ENCODE data around the gene GIGYF1. TPM values are rescaled to one million over a fixed set of nuclear protein-coding genes. Genes with fewer than 3 reads are reported as not detected.
"Not testable (repeated sequence)": the region's sequence is repeated elsewhere in the genome, so short reads cannot be mapped to it uniquely, and the experiment has no call there.

GIGYF1 gene
- total RNA-seq, 1 donor, result 29.3 TPM

DNA sequence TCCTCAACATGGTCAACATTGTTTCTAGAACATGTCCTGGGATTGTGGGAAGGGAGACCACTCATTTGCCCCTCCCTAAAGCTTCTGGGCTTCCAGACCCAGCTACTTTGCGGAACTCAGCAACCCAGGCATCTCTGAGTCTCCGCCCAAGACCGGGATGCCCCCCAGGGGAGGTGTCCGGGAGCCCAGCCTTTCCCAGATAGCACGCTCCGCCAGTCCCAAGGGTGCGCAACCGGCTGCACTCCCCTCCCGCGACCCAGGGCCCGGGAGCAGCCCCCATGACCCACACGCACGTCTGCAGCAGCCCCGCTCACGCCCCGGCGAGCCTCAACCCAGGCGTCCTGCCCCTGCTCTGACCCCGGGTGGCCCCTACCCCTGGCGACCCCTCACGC is 26.2 kb upstream of the GIGYF1 start, which contains the start of gene EPO:
Gene EPO, plus strand, starts transcription at position 190 of the 392 bp plus-strand sequence. CDS start 513 bp downstream, outside the sequence.
- Histone ChIP-seq H3K4me3 (ENCODE audit: insufficient read depth, low read length) (no peak within 1 kb of the TSS), H3K27ac (ENCODE audit: low read depth, low read length) (no peak within 1 kb of the TSS), H3K79me2 (ENCODE audit: insufficient read depth, low read length) (no peaks in the 10 kb centered on the region), H3K36me3 (ENCODE audit: insufficient read depth, low read length) (no peaks in the 10 kb centered on the region), H3K4me2 (ENCODE audit: insufficient read depth, low read length) (no peak within 1 kb of the TSS), H3K4me1 (ENCODE audit: insufficient read depth, low read length) (no peaks in the 10 kb centered on the region), H3K27me3 (ENCODE audit: insufficient read depth, low read length) (peaks cover 50% of the 10 kb centered on the region), H2AFZ (ENCODE audit: low read length) (no peak within 1 kb of the TSS), H4K20me1 (ENCODE audit: insufficient read depth, low read length) (peaks cover 3% of the 10 kb centered on the region), H3K9me3 (ENCODE audit: low read depth, low read length) (no peaks in the 10 kb centered on the region)
- DNase-seq (ENCODE audit: insufficient read length, low spot score, missing footprints), result no peak
- TF ChIP-seq, protein P1, sequence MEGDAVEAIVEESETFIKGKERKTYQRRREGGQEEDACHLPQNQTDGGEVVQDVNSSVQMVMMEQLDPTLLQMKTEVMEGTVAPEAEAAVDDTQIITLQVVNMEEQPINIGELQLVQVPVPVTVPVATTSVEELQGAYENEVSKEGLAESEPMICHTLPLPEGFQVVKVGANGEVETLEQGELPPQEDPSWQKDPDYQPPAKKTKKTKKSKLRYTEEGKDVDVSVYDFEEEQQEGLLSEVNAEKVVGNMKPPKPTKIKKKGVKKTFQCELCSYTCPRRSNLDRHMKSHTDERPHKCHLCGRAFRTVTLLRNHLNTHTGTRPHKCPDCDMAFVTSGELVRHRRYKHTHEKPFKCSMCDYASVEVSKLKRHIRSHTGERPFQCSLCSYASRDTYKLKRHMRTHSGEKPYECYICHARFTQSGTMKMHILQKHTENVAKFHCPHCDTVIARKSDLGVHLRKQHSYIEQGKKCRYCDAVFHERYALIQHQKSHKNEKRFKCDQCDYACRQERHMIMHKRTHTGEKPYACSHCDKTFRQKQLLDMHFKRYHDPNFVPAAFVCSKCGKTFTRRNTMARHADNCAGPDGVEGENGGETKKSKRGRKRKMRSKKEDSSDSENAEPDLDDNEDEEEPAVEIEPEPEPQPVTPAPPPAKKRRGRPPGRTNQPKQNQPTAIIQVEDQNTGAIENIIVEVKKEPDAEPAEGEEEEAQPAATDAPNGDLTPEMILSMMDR (IDR thresholded peaks at IDR 0.05; ENCODE audit: extremely low read depth, low read depth, low read length), result no peak

DNA sequence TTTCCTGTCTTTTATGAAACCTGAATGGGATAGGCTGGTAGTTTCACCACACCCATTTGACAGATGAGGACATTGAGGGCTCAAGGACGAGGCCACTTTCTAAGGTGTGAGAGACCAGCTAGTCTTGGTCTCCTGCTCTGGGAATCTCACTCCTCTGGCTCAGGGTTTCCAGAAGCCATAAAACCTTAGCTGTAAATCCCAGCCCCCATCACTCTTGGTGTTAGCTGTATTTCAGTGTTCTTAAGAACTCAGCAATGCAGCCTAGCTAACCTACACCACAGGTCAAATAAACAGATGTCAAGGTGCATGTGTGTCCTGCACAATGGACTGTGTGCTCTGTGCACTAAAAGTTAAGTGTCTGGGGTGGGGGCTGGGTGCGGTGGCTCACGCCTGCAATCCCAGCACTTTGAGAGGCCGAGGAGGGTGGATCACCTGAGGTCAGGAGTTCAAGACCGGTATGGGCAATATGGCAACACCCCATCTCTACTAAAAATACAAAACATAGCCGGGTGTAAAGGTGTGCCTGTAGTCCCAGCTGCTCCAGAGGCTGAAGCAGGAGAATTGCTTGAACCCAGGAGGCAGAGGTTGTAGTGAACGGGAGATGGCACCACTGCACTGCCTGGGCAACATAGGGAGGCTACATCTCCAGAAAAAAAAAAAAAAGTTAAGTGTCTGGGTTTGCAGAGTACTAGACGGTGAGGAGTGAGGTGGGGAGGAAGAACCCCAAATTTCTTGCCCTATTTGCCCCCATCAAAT is 25.7 kb upstream of the GIGYF1 start:
- Histone ChIP-seq H2AFZ (ENCODE audit: low read length) (no peak overlapping the region), H3K4me1 (ENCODE audit: insufficient read depth, low read length) (no peaks in the 10 kb centered on the region), H3K27ac (ENCODE audit: low read depth, low read length) (no peak overlapping the region), H4K20me1 (ENCODE audit: insufficient read depth, low read length) (peaks cover 3% of the 10 kb centered on the region), H3K36me3 (ENCODE audit: insufficient read depth, low read length) (no peaks in the 10 kb centered on the region), H3K9me3 (ENCODE audit: low read depth, low read length) (no peaks in the 10 kb centered on the region), H3K4me3 (ENCODE audit: insufficient read depth, low read length) (no peak overlapping the region), H3K79me2 (ENCODE audit: insufficient read depth, low read length) (no peaks in the 10 kb centered on the region), H3K27me3 (ENCODE audit: insufficient read depth, low read length) (peaks cover 50% of the 10 kb centered on the region), H3K4me2 (ENCODE audit: insufficient read depth, low read length) (no peak overlapping the region)
- peak; percentile 85 for DNase-seq (ENCODE audit: insufficient read length, low spot score, missing footprints)
- TF ChIP-seq, protein P1 (IDR thresholded peaks at IDR 0.05; ENCODE audit: extremely low read depth, low read depth, low read length), result peak; percentile 42

DNA sequence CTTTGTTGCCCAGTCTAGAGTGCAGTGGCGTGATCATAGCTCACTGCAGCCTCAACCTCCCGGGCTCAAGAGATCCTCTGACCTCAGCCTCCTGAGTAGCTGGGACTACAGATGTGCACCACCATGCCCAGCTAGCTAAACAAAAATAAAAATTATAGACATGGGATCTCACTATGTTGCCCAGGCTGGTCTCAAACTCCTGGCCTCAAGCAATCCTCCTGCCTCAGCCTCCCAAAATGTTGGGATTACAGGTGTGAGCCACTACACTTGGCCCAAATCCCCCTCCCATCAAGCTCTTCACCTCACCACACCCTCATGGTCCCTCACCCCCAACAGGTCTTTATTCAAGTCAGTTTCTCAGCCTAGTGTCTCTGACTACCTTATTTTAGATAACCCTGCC is 23.0 kb upstream of the GIGYF1 start:
- H3K4me3 ChIP-seq (ENCODE audit: insufficient read depth, low read length); H3K9me3 ChIP-seq (ENCODE audit: low read depth, low read length); H3K36me3 ChIP-seq (ENCODE audit: insufficient read depth, low read length); H3K4me1 ChIP-seq (ENCODE audit: insufficient read depth, low read length); H3K27ac ChIP-seq (ENCODE audit: low read depth, low read length); H2AFZ ChIP-seq (ENCODE audit: low read length); DNase-seq (ENCODE audit: insufficient read length, low spot score, missing footprints); H3K79me2 ChIP-seq (ENCODE audit: insufficient read depth, low read length); H4K20me1 ChIP-seq (ENCODE audit: insufficient read depth, low read length); H3K4me2 ChIP-seq (ENCODE audit: insufficient read depth, low read length): not testable (repeated sequence)
- peaks cover 31% of the 10 kb centered on the region for H3K27me3 ChIP-seq (ENCODE audit: insufficient read depth, low read length)

DNA sequence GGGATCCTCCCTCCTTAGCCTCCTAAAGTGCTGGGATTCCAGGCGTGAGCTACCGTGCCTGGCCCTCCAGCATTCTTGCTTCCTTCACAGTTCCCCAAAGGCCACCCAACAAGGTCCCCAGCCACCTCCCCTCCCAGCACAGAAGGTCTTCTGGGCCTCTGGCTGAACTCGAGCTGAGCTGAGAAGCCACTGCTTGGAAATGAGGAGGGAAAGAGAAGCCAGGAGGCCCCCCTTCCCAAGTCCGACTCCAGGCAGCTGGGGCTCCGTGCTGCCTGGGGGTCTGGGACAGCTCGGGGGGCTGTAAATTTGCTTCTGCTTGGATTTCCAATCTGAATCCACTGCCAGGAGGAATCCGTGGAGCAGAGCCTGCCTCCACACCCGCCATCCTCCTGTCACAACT is 20.7 kb upstream of the GIGYF1 start:
- peaks cover 8% of the 10 kb centered on the region for H3K27me3 ChIP-seq (ENCODE audit: insufficient read depth, low read length)
- no peak overlapping the region for H3K4me2 ChIP-seq (ENCODE audit: insufficient read depth, low read length)
- H3K36me3 ChIP-seq (ENCODE audit: insufficient read depth, low read length), result no peaks in the 10 kb centered on the region
- no peaks in the 10 kb centered on the region for H3K4me1 ChIP-seq (ENCODE audit: insufficient read depth, low read length)
- TF ChIP-seq, protein P1 (IDR thresholded peaks at IDR 0.05; ENCODE audit: extremely low read depth, low read depth, low read length), result no peak
- no peaks in the 10 kb centered on the region for H3K79me2 ChIP-seq (ENCODE audit: insufficient read depth, low read length)
- H2AFZ ChIP-seq (ENCODE audit: low read length), result no peak overlapping the region
- H3K9me3 ChIP-seq (ENCODE audit: low read depth, low read length), result no peaks in the 10 kb centered on the region
- peaks cover 3% of the 10 kb centered on the region for H4K20me1 ChIP-seq (ENCODE audit: insufficient read depth, low read length)
- H3K27ac ChIP-seq (ENCODE audit: low read depth, low read length), result no peak overlapping the region
- no peak overlapping the region for H3K4me3 ChIP-seq (ENCODE audit: insufficient read depth, low read length)
- DNase-seq (ENCODE audit: insufficient read length, low spot score, missing footprints), result no peak
